Retinal pigment epithelial cell (primary cell): Measurements from ENCODE around the gene LRRC10B.

Experiments used
- DNase-seq: peaks from one replicate; pipeline ENCODE4 v3.0.0-alpha.2; 2010; ENCODE audit warnings: low read depth
- H3K4me3 ChIP-seq: 2 replicates; pipeline ENCODE4 v1.5.1; 2011; ENCODE audit warnings: mild to moderate bottlenecking, low read length, control low read depth, moderate library complexity
- CTCF ChIP-seq: conservative IDR thresholded peaks from 2 replicates; pipeline ENCODE4 v1.5.1; 2011; ENCODE audit warnings: low read depth, low read length, control low read depth, inconsistent platforms

LRRC10B gene

GRCh38 chr11:61547246-61547645, 38.7 kb downstream of the LRRC10B start:
- no peak for DNase-seq
- no peak for TF ChIP-seq CTCF
- no peak overlapping the region for H3K4me3 ChIP-seq

- H3K4me3 ChIP-seq, result no peak overlapping the region
- DNase-seq, result no peak
- TF ChIP-seq CTCF, result no peak
Measured at GRCh38 chr11:61549177-61549576, 40.6 kb downstream of the LRRC10B start.

- H3K4me3 ChIP-seq, result no peak overlapping the region
- TF ChIP-seq CTCF, result no peak
- DNase-seq, result no peak
Measured at GRCh38 chr11:61549662-61550568, 41.4 kb downstream of the LRRC10B start.

GRCh38 chr11:61550665-61551227, 42.2 kb downstream of the LRRC10B start:
- DNase-seq, result no peak
- no peak for TF ChIP-seq CTCF
- no peak overlapping the region for H3K4me3 ChIP-seq

GRCh38 chr11:61551634-61552033, 43.1 kb downstream of the LRRC10B start:
- no peak for DNase-seq
- H3K4me3 ChIP-seq, result no peak overlapping the region
- no peak for TF ChIP-seq CTCF

GRCh38 chr11:61552108-61552635, 43.6 kb downstream of the LRRC10B start:
- no peak for TF ChIP-seq CTCF
- no peak for DNase-seq
- H3K4me3 ChIP-seq, result no peak overlapping the region
